Caco-2 (cell line): ENCODE measurements around the gene COL25A1. TPM values are rescaled to one million over a fixed set of nuclear protein-coding genes. Genes with fewer than 3 reads are reported as not detected.

Experiments
- BruUV-seq: library from RNA; stranded (reverse); fragments of 400-500 nt; replicated peaks from 2 replicates; lab custom pipeline; 2021; lab: Mats Ljungman, UMichigan
- CTCF ChIA-PET: fragments of 300-600 bp; sonication (Branson Sonifier 250); formaldehyde crosslinking; loops from one replicate; lab custom pipeline; 2022; ENCODE audit warnings: antibody characterized with exemption; lab: Charles Lee
- POLR2A ChIA-PET: fragments of 300-600 bp; sonication (Branson Sonifier 250); formaldehyde crosslinking; loops from one replicate; lab custom pipeline; 2022; ENCODE audit warnings: antibody characterized with exemption; lab: Charles Lee
- DNase-seq, 2 experiments: peaks; one replicate each; pipeline versions ENCODE4 v3.0.0 to v3.0.0-alpha.2; 2020 to 2022
- H3K27me3 ChIP-seq: replicated peaks from 2 replicates; pipeline ENCODE4 v1.6.0; 2011; ENCODE audit warnings: low read length; ENCODE audit not compliant: control insufficient read depth, insufficient read depth
- H3K36me3 ChIP-seq: 2 replicates; pipeline ENCODE4 v1.5.1; 2011; ENCODE audit warnings: low read length; ENCODE audit not compliant: control insufficient read depth, insufficient read depth
- H3K4me1 ChIP-seq: fragments of 250-450 bp; sonication (Bioruptor Pico); 2 replicates; pipeline ENCODE4 v1.5.1; 2020; ENCODE audit warnings: mild to moderate bottlenecking
- H3K4me3 ChIP-seq: 2 replicates; pipeline ENCODE4 v1.5.1; 2011; ENCODE audit warnings: low read depth, mild to moderate bottlenecking, control low read depth, low read length
- H3K9me3 ChIP-seq: fragments of 250-450 bp; sonication (Bioruptor Pico); 2 replicates; pipeline ENCODE4 v1.5.1; 2020; ENCODE audit warnings: mild to moderate bottlenecking, moderate library complexity
- H3K27ac Mint-ChIP-seq: one replicate; pipeline ENCODE4 v1.8.0; 2022; ENCODE audit warnings: mixed read lengths; ENCODE audit not compliant: unreplicated experiment
- H3K27me3 Mint-ChIP-seq: one replicate; pipeline ENCODE4 v1.8.0; 2022; ENCODE audit warnings: mixed read lengths; ENCODE audit not compliant: insufficient read depth, unreplicated experiment
- H3K36me3 Mint-ChIP-seq: one replicate; pipeline ENCODE4 v1.8.0; 2022; ENCODE audit warnings: mild to moderate bottlenecking, mixed read lengths; ENCODE audit not compliant: insufficient read depth, unreplicated experiment
- H3K4me1 Mint-ChIP-seq: one replicate; pipeline ENCODE4 v1.8.0; 2022; ENCODE audit warnings: low read depth, mixed read lengths; ENCODE audit not compliant: unreplicated experiment
- H3K4me3 Mint-ChIP-seq: one replicate; pipeline ENCODE4 v1.8.0; 2022; ENCODE audit warnings: mild to moderate bottlenecking, moderate library complexity, mixed read lengths; ENCODE audit not compliant: unreplicated experiment
- H3K9me3 Mint-ChIP-seq: one replicate; pipeline ENCODE4 v1.8.0; 2022; ENCODE audit warnings: mixed read lengths; ENCODE audit not compliant: unreplicated experiment
- intact Hi-C: fragments of 100-400 bp; cut with micrococcal nuclease; formaldehyde crosslinking; loops from one replicate; pipeline ENCODE4 v1.10.0; 2022; ENCODE audit not compliant: unreplicated experiment
- total RNA-seq: library from RNA; stranded (reverse); gene quantifications from 2 replicates; pipeline ENCODE4 v1.2.3, GENCODE V29; 2022
- TF ChIP-seq, protein P1 (sequence below), 2 experiments: fragments of 200-600 bp in 1 of 2; IDR thresholded peaks; 1 replicate in 1 of 2; 2 replicates in 1 of 2; pipeline versions ENCODE4 v1.5.1 to v1.8.0; 2011 to 2022; ENCODE audit warnings: antibody characterized with exemption in 1 of 2, control low read depth in 1 of 2, inconsistent platforms in 1 of 2, low read depth in 1 of 2, low read length in 1 of 2, mild to moderate bottlenecking in 1 of 2, moderate library complexity in 1 of 2; ENCODE audit not compliant: insufficient read depth in 1 of 2, severe bottlenecking in 1 of 2, unreplicated experiment in 1 of 2

Gene COL25A1
- total RNA-seq, 1 experiment from 2014 or later = not detected

DNA sequence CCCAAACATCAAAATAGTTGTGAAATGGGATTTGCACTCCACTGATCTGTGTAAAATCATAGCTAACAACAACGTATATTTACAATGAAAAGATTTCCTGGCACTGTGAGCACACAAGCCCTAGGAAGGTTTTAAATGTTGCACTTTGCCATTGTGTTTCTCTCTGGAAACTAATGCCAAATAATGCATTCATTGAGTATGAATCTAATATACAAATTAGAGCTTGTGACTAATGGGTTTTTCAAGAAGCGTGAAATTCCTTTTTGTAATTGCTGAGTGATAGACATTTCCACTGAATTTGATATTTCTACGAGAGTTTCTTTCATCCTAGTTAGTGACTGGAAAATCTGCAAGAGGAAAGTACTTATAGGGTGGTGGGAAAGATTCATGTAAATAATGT lies 135.9 kb downstream of the COL25A1 start:
- ChIA-PET POLR2A (no interaction called here), CTCF (no interaction called here)
- H3K4me3 ChIP-seq = no peak overlapping the region
- Mint-ChIP-seq H3K4me3 (no peak overlapping the region), H3K27me3 (peaks cover 4% of the 10 kb centered on the region), H3K4me1 (no peaks in the 10 kb centered on the region), H3K27ac (no peak overlapping the region), H3K36me3 (no peaks in the 10 kb centered on the region), H3K9me3 (no peaks in the 10 kb centered on the region)
- DNase-seq = no peak
- H3K9me3 ChIP-seq = no peaks in the 10 kb centered on the region
- no peaks in the 10 kb centered on the region for H3K4me1 ChIP-seq
- intact Hi-C loops = no loop called here
- no peaks in the 10 kb centered on the region for H3K27me3 ChIP-seq
- BruUV-seq = no TSS peak
- no peaks in the 10 kb centered on the region for H3K36me3 ChIP-seq
- TF ChIP-seq, protein P1, sequence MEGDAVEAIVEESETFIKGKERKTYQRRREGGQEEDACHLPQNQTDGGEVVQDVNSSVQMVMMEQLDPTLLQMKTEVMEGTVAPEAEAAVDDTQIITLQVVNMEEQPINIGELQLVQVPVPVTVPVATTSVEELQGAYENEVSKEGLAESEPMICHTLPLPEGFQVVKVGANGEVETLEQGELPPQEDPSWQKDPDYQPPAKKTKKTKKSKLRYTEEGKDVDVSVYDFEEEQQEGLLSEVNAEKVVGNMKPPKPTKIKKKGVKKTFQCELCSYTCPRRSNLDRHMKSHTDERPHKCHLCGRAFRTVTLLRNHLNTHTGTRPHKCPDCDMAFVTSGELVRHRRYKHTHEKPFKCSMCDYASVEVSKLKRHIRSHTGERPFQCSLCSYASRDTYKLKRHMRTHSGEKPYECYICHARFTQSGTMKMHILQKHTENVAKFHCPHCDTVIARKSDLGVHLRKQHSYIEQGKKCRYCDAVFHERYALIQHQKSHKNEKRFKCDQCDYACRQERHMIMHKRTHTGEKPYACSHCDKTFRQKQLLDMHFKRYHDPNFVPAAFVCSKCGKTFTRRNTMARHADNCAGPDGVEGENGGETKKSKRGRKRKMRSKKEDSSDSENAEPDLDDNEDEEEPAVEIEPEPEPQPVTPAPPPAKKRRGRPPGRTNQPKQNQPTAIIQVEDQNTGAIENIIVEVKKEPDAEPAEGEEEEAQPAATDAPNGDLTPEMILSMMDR (IDR thresholded peaks at IDR 0.05; ENCODE audit: insufficient read depth in 1 of 2, low read depth in 1 of 2, low read length in 1 of 2, severe bottlenecking in 1 of 2, unreplicated experiment in 1 of 2) = no peak

DNA sequence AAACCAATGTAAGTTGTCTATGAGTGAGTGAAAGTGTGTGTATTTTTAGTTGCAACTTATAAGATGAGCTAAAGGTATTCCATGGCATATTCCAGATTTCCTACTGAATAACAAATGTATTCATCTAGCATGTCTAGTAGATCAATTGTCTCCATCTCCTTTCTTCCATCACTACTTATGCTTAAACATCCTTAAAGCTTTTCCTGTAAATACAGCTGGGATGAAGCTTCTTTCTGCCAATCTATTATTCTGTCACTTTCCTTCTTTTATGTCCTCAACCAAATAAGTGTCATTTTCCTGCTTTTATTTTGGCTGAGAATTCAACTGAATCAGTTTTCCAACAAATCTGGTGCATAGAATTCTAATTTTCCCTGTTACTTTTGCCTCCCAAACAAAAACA lies 136.3 kb downstream of the COL25A1 start:
- CTCF ChIA-PET = no interaction called here
- TF ChIP-seq, protein P1 (IDR thresholded peaks at IDR 0.05; ENCODE audit: insufficient read depth in 1 of 2, low read depth in 1 of 2, low read length in 1 of 2, severe bottlenecking in 1 of 2, unreplicated experiment in 1 of 2) = no peak

DNA sequence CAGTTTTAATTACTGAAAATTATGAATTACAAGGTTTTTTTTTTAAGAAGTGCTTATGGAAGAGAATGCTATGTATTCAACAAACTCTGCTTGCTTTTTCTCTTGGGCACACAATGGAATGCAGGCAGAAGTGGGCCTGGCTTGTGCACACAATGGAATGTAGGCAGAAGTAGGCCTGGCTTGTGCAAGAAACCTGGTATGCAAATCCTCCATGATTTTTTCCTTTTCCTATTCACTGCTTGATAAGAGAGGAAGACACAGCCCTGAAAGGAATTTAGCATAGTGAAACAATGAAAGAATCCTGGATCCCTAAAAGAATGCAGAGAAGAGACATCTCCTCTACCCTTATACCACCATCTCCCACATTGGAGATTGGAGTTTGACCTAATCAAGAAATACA lies 138.4 kb downstream of the COL25A1 start:
- TF ChIP-seq, protein P1 (IDR thresholded peaks at IDR 0.05; ENCODE audit: insufficient read depth in 1 of 2, low read depth in 1 of 2, low read length in 1 of 2, severe bottlenecking in 1 of 2, unreplicated experiment in 1 of 2) = no peak
- POLR2A ChIA-PET = no interaction called here
- no TSS peak for BruUV-seq
- Mint-ChIP-seq H3K4me3 (no peak overlapping the region), H3K9me3 (no peaks in the 10 kb centered on the region), H3K4me1 (no peaks in the 10 kb centered on the region), H3K27ac (no peak overlapping the region), H3K36me3 (no peaks in the 10 kb centered on the region), H3K27me3 (peaks cover 4% of the 10 kb centered on the region)
- Histone ChIP-seq H3K4me1 (no peaks in the 10 kb centered on the region), H3K4me3 (no peak overlapping the region), H3K27me3 (no peaks in the 10 kb centered on the region), H3K9me3 (no peaks in the 10 kb centered on the region), H3K36me3 (no peaks in the 10 kb centered on the region)
- CTCF ChIA-PET = no interaction called here
- intact Hi-C loops = no loop called here
- peak in 1 of 2 experiments; percentile 17 for DNase-seq

More for the DNA sequence above, 136.3 kb downstream of the COL25A1 start:
- Histone ChIP-seq H3K9me3 (no peaks in the 10 kb centered on the region), H3K36me3 (no peaks in the 10 kb centered on the region), H3K4me1 (no peaks in the 10 kb centered on the region), H3K27me3 (no peaks in the 10 kb centered on the region), H3K4me3 (no peak overlapping the region)
- no peaks in the 10 kb centered on the region for H3K36me3 Mint-ChIP-seq
- H3K27me3 Mint-ChIP-seq = peaks cover 4% of the 10 kb centered on the region
- no peak overlapping the region for H3K27ac Mint-ChIP-seq
- DNase-seq = no peak
- intact Hi-C loops = no loop called here
- H3K9me3 Mint-ChIP-seq = no peaks in the 10 kb centered on the region
- no peak overlapping the region for H3K4me3 Mint-ChIP-seq
- H3K4me1 Mint-ChIP-seq = no peaks in the 10 kb centered on the region
- BruUV-seq = no TSS peak
- POLR2A ChIA-PET = no interaction called here
